ENCODE data around the gene TSPAN13.

TSPAN13 gene

DNA sequence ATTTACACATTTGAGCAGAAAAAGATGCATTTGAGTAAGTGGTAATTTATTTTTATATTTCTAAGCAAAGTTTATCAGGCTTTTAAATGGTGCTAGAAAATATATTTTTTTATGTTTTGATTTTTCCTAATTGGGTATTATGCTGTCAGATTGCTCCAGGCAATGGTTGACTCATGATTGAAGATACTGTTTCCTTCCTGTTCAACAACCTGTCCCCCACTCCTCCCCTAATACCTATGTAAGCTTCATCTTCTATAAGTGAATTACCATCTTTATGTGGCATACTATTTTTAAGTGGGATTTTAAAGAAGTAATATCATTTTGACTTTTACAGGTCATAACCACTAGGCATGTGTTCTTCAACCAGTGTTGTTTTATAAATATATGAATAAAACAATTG, 21.4 kb downstream of the TSPAN13 start:
- no peak for DNase-seq (ENCODE audit: low read depth in 2 of 2)

DNA sequence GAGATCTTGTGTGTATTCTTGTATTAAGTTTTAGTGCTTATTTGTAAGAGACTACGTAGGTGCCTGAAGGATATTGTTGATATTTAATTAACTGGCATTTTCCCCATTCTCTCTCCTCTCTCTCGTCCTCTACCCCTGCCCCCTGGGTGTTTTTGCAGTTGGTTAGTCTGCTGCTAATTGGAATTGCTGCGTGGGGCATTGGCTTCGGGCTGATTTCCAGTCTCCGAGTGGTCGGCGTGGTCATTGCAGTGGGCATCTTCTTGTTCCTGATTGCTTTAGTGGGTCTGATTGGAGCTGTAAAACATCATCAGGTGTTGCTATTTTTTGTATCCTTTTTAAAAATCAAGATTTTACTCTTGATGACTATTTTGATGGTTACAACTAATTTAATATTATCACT, 22.5 kb downstream of the TSPAN13 start:
- DNase-seq (ENCODE audit: low read depth in 2 of 2): no peak

DNA sequence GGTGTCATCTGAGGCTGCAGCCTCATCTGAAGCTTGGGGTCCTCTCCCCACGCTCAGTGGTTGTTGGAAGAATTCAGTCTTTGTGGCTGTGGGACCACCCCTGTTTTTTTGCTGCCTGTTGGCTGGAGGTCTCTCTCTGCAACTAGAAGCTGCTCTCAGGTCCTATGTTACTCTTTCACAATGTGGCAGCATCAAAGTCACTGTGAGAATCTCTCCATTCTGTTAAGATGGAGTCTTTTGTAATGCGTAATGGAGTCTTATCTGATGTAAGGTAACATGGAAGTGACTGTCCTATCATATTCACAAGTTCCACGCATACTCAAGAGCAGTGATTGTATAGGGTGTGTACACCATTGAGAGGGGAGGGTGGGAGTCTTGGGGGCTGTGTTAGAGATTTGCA, 24.9 kb downstream of the TSPAN13 start:
- no peak for DNase-seq (ENCODE audit: low read depth in 2 of 2)

GRCh38 chr7:16779051-16779450, 25.5 kb downstream of the TSPAN13 start:
- DNase-seq (ENCODE audit: low read depth in 2 of 2): no peak

DNA sequence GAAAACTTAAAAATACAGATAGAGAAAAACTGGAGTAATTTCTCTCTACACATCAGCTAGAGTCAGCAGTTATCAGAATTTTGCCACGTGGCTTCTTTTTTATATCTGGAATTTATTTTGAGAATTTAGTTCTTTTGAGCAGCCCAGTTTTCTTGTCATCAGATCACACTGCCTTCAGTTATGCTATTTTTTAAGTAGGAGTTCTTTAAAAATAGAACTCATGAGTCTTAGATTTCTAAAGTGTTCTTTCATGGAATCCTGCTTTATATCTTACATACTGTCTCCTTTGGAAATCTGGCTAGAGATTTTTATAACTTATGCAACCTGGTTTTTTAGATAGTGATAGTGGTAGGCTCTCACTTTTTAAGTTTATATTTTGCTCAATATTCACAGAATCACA, 27.0 kb downstream of the TSPAN13 start:
- DNase-seq (ENCODE audit: low read depth in 2 of 2): no peak

- DNase-seq (ENCODE audit: low read depth in 2 of 2): no peak
Measured at GRCh38 chr7:16785321-16785720, 31.8 kb downstream of the TSPAN13 start.

GRCh38 chr7:16785846-16786245, 32.3 kb downstream of the TSPAN13 start:
- DNase-seq (ENCODE audit: low read depth in 2 of 2): no peak

- DNase-seq (ENCODE audit: low read depth in 2 of 2): no peak
Measured at GRCh38 chr7:16786257-16786656, 32.7 kb downstream of the TSPAN13 start.

DNA sequence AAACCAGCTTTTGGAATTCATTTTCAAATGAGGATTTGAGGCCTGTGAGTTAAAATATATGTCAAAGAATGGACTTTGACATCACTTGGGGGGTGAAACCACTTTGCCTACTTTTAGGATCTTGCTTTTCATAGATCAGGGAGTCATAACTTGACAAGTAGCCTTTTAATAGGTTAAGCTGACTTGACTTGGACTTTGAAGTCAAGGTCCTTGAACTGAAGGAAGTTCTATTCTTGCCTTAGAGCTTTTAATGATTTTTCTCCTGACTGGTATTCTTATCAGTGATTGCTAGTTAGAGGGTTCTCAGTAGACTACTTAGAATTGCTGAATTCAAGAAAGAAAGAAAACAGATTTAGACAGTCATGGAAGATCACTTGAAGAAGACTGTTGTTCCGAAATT, 33.6 kb downstream of the TSPAN13 start:
- DNase-seq (ENCODE audit: low read depth in 2 of 2): no peak

DNA sequence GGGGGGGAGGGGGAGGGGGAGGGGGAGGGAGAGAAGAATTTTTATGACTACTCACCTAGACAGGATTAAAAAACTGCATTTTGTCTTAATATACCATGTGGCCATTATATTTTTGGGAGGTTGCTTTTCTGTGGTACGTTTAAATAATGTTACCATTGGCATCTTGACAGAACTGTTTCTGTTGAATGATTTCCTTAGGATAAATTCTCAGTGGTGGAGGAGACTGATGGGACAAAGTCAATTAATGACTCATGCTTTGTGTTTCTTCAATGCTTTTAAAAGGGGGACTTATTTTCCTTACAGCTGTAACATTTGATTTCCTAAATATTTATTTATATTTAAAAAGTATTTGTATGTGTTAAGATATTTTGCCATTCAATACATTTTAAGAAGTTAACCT, 37.5 kb downstream of the TSPAN13 start:
- DNase-seq (ENCODE audit: low read depth in 2 of 2): no peak

- no peak for DNase-seq (ENCODE audit: low read depth in 2 of 2)
Measured at GRCh38 chr7:16791905-16792698, 38.5 kb downstream of the TSPAN13 start.

DNA sequence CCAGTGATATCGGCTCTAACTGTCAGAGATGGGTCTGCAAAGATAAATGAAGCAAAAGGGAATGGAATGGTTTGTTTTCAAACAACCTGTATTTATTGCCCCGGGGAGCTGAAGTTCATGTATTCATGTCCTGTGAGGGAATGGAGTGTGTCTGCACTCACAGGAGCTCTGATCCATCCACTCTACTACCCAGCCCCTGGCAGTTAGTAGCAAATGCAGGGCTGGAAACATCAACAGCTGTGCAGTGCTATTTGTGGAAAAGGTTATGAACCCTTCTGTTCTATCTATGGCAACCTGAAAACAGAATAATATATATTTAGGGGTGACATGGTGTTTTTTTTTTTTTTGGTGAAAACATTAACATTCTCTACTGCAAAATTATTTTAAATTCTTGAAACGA, 41.4 kb downstream of the TSPAN13 start:
- no peak for DNase-seq (ENCODE audit: low read depth in 2 of 2)

- DNase-seq (ENCODE audit: low read depth in 2 of 2): no peak
Measured at GRCh38 chr7:16795624-16796023, 42.1 kb downstream of the TSPAN13 start.

DNA sequence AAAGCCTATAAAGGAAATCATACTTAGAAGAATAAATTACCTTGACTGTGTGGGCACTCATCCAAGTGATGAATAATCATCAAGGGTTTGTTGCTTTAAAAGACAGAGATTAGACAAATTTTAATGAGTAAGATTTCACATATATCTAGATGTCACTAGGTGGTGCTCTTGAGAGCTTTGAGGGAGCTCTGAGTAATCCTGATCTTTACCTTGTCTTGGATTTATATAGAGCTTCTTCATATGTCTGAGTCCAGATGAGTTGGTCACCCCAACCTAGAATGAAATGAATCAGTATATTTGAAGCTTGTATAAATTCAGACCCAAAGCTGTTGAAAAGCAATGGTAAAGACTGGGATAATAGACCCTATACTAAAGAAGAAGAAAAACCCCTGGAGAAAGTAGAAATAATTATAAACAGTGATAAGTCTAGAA, 47.6 kb downstream of the TSPAN13 start:
- no peak for DNase-seq (ENCODE audit: low read depth in 2 of 2)

DNA sequence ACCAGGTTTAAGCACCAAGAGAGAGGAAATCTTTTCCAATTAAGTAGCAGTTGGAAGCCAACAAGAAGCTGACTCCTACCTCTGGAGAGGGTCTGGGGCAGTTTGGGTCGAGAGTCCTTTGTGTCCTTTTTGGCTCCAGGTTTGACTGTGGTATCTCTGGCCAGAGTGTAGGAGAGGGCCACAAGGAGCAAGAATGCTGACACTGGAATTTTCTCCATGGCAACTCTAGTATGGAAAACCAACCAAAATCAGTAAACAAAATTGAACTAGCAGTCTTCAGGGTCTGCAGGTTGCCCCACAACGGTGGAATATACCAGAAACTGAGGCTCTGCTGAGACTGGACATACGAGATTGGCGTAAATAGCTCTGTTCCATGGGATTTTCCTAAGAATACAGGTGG, 48.0 kb downstream of the TSPAN13 start:
- no peak for DNase-seq (ENCODE audit: low read depth in 2 of 2)

GRCh38 chr7:16803125-16803524, 49.6 kb downstream of the TSPAN13 start:
- no peak for DNase-seq (ENCODE audit: low read depth in 2 of 2)

GRCh38 chr7:16803881-16804673, 50.5 kb downstream of the TSPAN13 start:
- DNase-seq (ENCODE audit: low read depth in 2 of 2): no peak

GRCh38 chr7:16804674-16805439, 51.3 kb downstream of the TSPAN13 start, which contains the start of gene AGR2:
Gene AGR2 (minus strand): TSS chr7:16804999. CDS start chr7:16801796, 3,203 bp downstream.
- DNase-seq (ENCODE audit: low read depth in 2 of 2): no peak

DNA sequence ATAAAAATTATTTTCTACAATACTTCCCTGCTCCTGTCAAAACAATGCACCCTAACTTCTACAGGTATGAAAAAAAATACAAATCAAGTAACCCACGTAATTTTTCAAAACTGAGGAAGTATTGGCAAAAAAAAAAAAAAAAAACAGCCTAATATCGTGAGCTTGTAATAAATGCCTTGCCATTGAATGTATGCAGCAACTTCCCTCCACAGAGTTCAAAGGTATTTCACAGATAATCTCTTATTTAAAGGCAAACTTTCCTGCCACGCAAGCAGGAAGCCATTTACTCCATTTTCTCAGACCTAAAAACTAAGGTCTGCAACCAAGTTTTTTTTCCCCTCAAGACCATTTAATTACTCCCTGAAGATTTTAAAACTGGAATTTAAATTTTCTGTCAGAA, 51.9 kb downstream of the TSPAN13 start:
- no peak for DNase-seq (ENCODE audit: low read depth in 2 of 2)

GRCh38 chr7:16810112-16810511, 56.6 kb downstream of the TSPAN13 start:
- no peak for DNase-seq (ENCODE audit: low read depth in 2 of 2)

- no peak for DNase-seq (ENCODE audit: low read depth in 2 of 2)
Measured at GRCh38 chr7:16810573-16810972, 57.0 kb downstream of the TSPAN13 start.

DNA sequence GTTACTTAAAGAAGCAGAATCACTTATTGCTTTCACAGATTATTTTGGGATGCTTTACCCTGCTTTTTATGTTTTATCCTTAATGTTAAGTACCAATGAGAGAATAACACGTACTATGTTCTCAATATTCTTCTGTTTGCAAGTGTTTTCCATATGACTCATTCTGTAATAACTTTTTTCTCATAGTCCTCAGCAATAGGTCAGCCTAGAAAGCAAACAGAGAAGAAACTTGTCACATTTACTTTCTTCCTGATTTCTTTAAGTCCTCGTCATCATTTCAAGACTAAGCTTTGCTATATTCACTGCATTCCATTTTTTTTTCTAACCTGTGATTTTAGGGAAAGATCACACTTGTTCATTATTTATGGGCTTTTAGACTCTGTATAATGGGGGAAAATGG, 58.0 kb downstream of the TSPAN13 start:
- DNase-seq (ENCODE audit: low read depth in 2 of 2): no peak

Measured in stimulated activated CD4-positive, alpha-beta T cell treated with anti-CD3 and anti-CD28 coated beads, Interleukin-1b, Interleukin-23, amount 100 ng/mL, for 1 hour (primary cell).